CD4-positive, alpha-beta T cell treated with Interferon alpha-2 for 1 hour (primary cell): ENCODE results near the gene PKHD1.

Source experiments
- DNase-seq, 2 donors: peaks; one replicate each; pipeline ENCODE4 v3.0.0-alpha.2; 2020 to 2022

PKHD1 gene

DNA sequence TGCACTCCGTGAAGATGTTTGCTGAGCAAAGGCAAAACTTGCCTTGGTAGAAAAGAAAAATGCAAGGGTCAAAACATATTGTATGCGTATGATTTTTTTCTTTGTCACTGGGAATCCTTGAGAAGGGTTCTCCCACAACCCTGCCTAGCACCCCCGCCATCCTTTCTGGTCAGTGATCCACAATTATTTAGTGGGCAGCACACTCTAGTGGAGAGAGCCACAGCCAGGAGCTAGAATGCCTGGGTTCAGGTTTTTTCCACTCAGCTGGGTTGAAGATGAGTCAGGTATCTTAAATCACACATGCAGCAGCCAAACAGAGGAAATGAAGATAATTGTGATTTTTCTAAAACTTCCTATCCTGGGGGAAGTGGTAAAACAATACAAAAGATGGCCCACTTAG lies 243.1 kb downstream of the PKHD1 start:
- no peak for DNase-seq

GRCh38 chr6:51843456-51844056 lies 243.9 kb downstream of the PKHD1 start:
- DNase-seq, result no peak

DNA sequence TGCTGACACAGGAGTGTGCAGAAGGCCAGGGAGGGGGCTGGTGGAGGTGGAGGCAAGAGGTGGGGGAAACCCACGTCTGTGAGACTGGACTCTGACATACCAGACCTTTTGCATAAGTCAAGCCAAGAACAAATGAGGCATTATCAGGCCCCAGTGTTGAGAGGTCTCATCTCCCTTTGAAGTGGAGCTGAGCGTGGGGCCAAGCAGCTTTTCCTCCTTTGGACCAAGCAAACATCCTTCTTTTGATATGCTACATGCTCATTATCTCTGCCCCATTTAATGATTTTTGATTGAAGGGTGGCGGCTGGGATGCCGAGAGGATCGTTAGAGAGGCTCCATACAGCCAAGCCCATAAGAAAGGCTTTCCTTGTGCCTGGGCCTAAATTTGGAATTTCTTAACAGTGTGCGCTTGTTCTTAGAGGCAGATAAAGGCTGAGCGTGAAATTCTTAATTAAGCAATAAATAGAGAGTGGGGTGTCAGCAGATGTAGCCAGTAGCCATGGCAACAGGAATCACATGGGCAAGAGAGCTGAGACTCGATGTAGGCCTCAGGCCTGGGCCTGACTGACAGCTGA lies 244.5 kb downstream of the PKHD1 start:
- no peak for DNase-seq

GRCh38 chr6:51842061-51842803 lies 245.2 kb downstream of the PKHD1 start:
- DNase-seq, result no peak

- DNase-seq, result no peak
These were observed 245.8 kb downstream of the PKHD1 start for GRCh38 chr6:51841626-51842025.

DNA sequence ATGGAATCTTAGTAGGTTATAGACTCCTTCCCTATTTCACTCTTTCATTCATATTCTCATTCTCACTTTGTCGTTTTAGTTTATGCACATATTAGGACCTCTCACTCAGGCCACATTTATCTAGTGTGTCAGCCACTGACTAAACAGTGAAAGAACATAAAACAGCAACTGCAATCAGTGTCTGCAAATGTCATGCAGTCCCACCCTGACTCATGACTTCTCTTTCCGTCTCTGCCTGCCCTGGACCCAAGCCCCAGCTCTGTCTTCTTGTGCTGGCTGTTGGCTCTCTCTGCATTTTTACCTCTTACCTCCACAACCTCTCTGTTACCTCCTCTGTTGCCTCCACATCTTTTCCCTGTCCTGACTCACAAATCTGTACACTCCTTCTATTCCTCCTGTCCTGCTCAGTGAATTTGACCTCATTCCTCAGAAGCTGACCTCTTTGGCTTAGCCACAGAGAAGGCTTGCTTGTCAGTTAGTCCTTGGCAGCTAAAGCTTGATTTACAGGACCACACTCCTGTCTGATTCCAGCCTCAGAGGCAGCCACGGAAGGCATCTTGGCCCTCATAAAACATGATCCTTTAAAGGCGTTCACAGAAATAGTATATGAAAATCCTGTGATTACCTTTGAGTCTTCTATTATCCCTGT lies 247.6 kb downstream of the PKHD1 start:
- no peak for DNase-seq

GRCh38 chr6:51830666-51831065 lies 256.7 kb downstream of the PKHD1 start:
- DNase-seq, result no peak

DNA sequence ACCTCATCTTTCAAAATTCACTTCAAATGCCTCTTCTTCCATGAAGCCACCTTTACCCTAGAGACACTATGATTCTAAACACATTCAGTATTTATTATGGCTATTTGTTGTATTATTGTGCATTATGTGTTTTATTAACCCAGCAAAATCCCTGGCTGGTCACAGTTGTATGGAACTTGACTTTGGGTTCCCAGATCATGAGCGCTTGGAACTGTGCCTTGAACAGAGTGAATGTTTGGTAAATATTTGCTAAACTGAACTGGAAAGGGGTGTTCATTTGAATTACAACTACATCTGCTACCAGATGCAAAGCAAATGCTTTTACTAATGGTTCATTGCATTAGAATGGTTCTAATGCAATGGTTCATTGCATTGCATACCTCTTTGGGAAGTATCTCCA lies 259.8 kb downstream of the PKHD1 start:
- DNase-seq, result no peak

GRCh38 chr6:51824940-51825339 lies 262.5 kb downstream of the PKHD1 start:
- DNase-seq, result no peak

DNA sequence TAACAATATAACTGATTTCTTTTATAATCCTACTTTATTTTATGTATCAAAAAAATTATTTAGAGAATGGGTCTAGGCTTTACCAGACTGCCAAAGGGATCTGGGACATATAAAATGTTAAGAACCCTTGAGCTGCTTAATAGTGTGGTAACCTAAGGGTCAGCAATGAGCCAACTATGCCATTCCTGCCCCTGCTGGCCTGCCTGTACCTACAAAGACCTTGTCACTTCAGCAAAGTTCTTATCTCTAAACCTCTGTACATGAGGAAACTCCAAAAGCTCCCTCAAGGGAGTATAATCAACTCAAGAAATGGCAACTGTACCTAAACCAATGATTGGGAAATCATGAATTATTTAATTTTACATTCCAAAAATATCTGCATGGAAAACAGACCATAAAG lies 266.9 kb downstream of the PKHD1 start:
- no peak for DNase-seq

GRCh38 chr6:51818520-51819022 lies 268.8 kb downstream of the PKHD1 start:
- DNase-seq, result no peak

- no peak for DNase-seq
These were observed 269.6 kb downstream of the PKHD1 start for GRCh38 chr6:51817832-51818231.

GRCh38 chr6:51814418-51814817 lies 273.0 kb downstream of the PKHD1 start:
- DNase-seq, result no peak

DNA sequence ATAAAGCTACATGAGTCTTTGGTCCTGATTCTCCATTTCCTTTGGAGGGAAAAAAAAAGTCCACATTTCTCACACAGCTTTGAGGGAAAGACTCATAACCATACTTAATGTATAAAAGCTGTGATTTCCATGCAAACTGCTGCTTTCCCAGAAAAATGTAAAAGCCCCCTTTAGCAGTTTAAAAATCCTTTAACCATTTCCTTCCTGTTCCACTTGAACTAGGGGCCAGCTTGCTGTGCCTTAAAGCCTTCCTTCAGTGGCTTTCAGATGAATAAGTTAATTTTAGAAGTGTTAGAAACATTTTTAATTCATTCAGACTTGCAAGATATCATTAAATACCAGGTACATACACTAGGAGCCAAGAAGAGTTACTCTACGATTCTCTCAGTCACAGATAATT lies 273.5 kb downstream of the PKHD1 start:
- no peak for DNase-seq

DNA sequence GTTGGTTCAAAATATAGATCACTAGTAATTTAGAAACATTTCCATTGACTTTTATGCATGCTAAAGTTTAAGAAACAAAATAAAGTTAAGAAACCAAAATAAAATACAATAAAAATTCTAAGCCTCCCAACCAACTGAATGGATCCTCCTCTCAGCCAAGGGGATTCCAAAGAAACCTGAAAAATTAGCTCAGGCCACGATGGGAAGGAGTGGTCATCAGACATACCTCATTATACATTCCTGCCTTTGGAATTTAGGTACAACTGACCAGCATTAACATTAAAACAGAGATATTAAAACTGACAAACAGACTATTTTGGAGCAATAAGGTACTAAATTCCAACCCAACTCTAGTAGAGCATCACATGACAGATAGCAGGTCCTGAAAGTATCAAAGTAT lies 275.2 kb downstream of the PKHD1 start:
- no peak for DNase-seq

GRCh38 chr6:51805517-51805916 lies 281.9 kb downstream of the PKHD1 start:
- DNase-seq, result no peak

DNA sequence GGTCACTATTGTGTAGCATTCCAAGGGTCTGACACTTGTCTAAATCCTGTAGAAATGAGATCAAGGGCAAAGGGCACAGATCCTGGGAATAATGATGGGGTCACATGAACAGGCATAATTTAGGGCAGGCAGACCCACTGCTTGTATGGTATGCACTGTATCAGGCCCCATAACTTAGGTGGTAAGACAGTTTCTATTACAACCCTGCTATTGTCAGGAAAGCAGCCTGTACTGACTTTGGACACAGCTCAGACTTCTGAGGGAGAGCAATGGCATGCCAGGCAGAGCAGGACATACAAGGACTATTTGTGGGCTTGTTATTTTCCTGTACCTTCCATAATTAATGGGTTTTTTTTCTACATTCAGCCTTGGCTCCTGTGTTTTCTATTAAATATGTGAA lies 286.8 kb downstream of the PKHD1 start:
- no peak for DNase-seq

GRCh38 chr6:51793393-51793792 lies 294.0 kb downstream of the PKHD1 start:
- DNase-seq, result no peak

GRCh38 chr6:51792273-51793030 lies 295.0 kb downstream of the PKHD1 start:
- DNase-seq, result no peak

GRCh38 chr6:51790946-51791345 lies 296.5 kb downstream of the PKHD1 start:
- no peak for DNase-seq

GRCh38 chr6:51788121-51788520 lies 299.3 kb downstream of the PKHD1 start:
- DNase-seq, result no peak

DNA sequence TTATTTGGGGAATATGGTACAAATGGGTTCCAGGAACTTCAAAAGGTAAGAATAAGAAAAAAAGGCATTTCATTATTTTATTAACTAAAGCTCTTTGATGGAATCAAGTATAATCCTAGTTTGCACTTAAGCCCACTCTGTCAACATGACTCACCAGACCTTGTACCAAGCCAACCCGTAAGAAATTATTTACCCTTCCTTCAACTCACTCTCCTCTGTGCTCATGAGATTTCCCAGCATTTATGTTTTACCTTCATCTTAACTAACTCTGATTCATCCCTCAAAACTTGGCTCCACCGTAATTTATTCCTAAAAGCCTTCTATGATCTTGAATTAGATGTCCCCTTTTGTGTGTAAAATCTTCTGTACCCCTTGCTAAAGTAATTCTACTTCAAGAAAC lies 308.7 kb downstream of the PKHD1 start:
- no peak for DNase-seq

DNA sequence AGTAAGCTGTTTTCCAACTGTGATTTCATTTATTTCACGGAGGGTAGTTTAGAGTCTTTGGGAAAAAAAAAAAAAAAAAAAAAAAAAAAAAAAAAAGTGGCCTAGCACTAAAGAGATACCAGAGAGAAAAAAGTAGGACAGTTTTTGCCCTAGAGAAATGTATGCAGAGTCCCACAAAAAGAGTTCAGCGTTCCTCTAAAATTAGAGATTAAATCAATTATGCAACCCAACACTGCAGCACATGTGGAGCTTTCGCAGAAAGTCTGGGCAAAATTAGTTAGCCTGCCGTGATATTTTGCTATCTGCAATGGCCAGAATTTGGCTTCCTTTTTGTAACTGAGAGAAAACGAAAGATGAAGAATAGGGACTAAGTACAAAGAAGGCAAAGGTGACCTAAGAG lies 309.8 kb downstream of the PKHD1 start:
- no peak for DNase-seq
